K562 (cell line): ENCODE results near the gene ZDHHC14. TPM values are rescaled to one million over a fixed set of nuclear protein-coding genes. Genes with fewer than 3 reads are reported as not detected.
A peak's percentile ranks its signal among the peaks of the same experiment; 100 is the strongest.

Experiments
- ATF7 ChIP-seq: fragments of 450-650 bp; IDR thresholded peaks from 2 replicates; pipeline ENCODE4 v1.7.1; 2014; ENCODE audit warnings: mild to moderate bottlenecking, moderate library complexity
- DMBX1 ChIP-seq: fragments of 250-450 bp; sonication (Bioruptor Pico); IDR thresholded peaks from 2 replicates; pipeline ENCODE4 v1.8.0; 2022; ENCODE audit warnings: inconsistent platforms, mild to moderate bottlenecking, moderate library complexity, borderline replicate concordance
- SMARCB1 ChIP-seq: IDR thresholded peaks from 2 replicates; pipeline ENCODE4 v1.6.1; 2011; ENCODE audit warnings: improper control_type of control experiment, low read depth; ENCODE audit not compliant: insufficient read length
- SMC3 ChIP-seq: conservative IDR thresholded peaks from 2 replicates; pipeline ENCODE4 v1.6.1; 2011; ENCODE audit warnings: low read depth, low read length, improper control_type of control experiment; ENCODE audit not compliant: insufficient read depth
- STAT6 ChIP-seq: sonication (generic); formaldehyde crosslinking; IDR thresholded peaks from 2 replicates; pipeline ENCODE4 v1.8.1; 2023; ENCODE audit warnings: mild to moderate bottlenecking, missing genetic modification reagents
- ZNF263 ChIP-seq: sonication (generic); formaldehyde crosslinking; IDR thresholded peaks from 2 replicates; pipeline ENCODE4 v1.8.0; 2022; ENCODE audit warnings: mild to moderate bottlenecking, missing genetic modification reagents, borderline replicate concordance
- polyA plus RNA-seq, 8 experiments: library from polyadenylated mRNA; depleted of rRNA in 4 of 8; stranded (reverse) in 5 of 8; unstranded in 3 of 8; fragments of >200 nt; fragmentation: Nextera tagmentation in 2 of 8; fragmentation: Illumina TruSeq in 1 of 8; extraction: Ambion mirVana in 2 of 8; extraction: Trizol in 1 of 8; gene quantifications; 2 replicates each; pipeline versions ENCODE4 v1.2.1 to v1.2.3, GENCODE V29; 2011 to 2014; ENCODE audit warnings: inconsistent platforms in 1 of 8, missing spikeins in 1 of 8
- total RNA-seq, 7 experiments: library from RNA; depleted of rRNA in 6 of 7; stranded (reverse); fragments of >200 nt in 6 of 7; fragmentation: Illumina TruSeq in 2 of 7; extraction: Trizol in 2 of 7; gene quantifications; 2 replicates each; pipeline versions ENCODE4 v1.2.1 to v1.2.3, GENCODE V29; 2011 to 2021; ENCODE audit warnings: low replicate concordance in 1 of 7
- TF ChIP-seq, protein P1 (sequence below): fragments of 450-650 bp; IDR thresholded peaks from 2 replicates; pipeline ENCODE4 v1.6.1; 2017; ENCODE audit warnings: antibody characterized with exemption, mild to moderate bottlenecking
- TF ChIP-seq, protein P2 (sequence below): fragments of 250-450 bp; sonication (Bioruptor Pico); IDR thresholded peaks from 2 replicates; pipeline ENCODE4 v1.4.0; 2020
- TF ChIP-seq, protein P3 (sequence below): fragments of 250-450 bp; sonication (Bioruptor Pico); IDR thresholded peaks from 2 replicates; pipeline ENCODE4 v1.5.0; 2021
- TF ChIP-seq, protein P4 (sequence below): sonication (generic); formaldehyde crosslinking; IDR thresholded peaks from 2 replicates; pipeline ENCODE4 v1.8.0; 2022; ENCODE audit warnings: mild to moderate bottlenecking, missing genetic modification reagents
- TF ChIP-seq, protein P5 (sequence below): fragments of 250-450 bp; sonication (Bioruptor Pico); IDR thresholded peaks from 2 replicates; pipeline ENCODE4 v1.8.0; 2022; ENCODE audit warnings: inconsistent platforms

ZDHHC14 gene
- total and polyA plus RNA-seq, 9 of the 15 experiments (the other 6 are each of a cell fraction or from before 2014, with no cell fraction given): 0.92 to 23.1 (median 13.8) TPM

- TF ChIP-seq STAT6 (CRISPR knock-in tag): no peak
- TF ChIP-seq, protein P1, sequence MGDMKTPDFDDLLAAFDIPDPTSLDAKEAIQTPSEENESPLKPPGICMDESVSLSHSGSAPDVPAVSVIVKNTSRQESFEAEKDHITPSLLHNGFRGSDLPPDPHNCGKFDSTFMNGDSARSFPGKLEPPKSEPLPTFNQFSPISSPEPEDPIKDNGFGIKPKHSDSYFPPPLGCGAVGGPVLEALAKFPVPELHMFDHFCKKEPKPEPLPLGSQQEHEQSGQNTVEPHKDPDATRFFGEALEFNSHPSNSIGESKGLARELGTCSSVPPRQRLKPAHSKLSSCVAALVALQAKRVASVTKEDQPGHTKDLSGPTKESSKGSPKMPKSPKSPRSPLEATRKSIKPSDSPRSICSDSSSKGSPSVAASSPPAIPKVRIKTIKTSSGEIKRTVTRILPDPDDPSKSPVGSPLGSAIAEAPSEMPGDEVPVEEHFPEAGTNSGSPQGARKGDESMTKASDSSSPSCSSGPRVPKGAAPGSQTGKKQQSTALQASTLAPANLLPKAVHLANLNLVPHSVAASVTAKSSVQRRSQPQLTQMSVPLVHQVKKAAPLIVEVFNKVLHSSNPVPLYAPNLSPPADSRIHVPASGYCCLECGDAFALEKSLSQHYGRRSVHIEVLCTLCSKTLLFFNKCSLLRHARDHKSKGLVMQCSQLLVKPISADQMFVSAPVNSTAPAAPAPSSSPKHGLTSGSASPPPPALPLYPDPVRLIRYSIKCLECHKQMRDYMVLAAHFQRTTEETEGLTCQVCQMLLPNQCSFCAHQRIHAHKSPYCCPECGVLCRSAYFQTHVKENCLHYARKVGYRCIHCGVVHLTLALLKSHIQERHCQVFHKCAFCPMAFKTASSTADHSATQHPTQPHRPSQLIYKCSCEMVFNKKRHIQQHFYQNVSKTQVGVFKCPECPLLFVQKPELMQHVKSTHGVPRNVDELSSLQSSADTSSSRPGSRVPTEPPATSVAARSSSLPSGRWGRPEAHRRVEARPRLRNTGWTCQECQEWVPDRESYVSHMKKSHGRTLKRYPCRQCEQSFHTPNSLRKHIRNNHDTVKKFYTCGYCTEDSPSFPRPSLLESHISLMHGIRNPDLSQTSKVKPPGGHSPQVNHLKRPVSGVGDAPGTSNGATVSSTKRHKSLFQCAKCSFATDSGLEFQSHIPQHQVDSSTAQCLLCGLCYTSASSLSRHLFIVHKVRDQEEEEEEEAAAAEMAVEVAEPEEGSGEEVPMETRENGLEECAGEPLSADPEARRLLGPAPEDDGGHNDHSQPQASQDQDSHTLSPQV: peak; percentile 40; the same call in 1 of the 2 replicates
- TF ChIP-seq ATF7: no peak
- no peak for TF ChIP-seq SMARCB1
- TF ChIP-seq, protein P2, sequence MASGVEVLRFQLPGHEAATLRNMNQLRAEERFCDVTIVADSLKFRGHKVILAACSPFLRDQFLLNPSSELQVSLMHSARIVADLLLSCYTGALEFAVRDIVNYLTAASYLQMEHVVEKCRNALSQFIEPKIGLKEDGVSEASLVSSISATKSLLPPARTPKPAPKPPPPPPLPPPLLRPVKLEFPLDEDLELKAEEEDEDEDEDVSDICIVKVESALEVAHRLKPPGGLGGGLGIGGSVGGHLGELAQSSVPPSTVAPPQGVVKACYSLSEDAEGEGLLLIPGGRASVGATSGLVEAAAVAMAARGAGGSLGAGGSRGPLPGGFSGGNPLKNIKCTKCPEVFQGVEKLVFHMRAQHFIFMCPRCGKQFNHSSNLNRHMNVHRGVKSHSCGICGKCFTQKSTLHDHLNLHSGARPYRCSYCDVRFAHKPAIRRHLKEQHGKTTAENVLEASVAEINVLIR (CRISPR knock-in tag): no peak
- TF ChIP-seq, protein P3, sequence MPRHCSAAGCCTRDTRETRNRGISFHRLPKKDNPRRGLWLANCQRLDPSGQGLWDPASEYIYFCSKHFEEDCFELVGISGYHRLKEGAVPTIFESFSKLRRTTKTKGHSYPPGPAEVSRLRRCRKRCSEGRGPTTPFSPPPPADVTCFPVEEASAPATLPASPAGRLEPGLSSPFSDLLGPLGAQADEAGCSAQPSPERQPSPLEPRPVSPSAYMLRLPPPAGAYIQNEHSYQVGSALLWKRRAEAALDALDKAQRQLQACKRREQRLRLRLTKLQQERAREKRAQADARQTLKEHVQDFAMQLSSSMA (CRISPR knock-in tag): no peak
- TF ChIP-seq, protein P4, sequence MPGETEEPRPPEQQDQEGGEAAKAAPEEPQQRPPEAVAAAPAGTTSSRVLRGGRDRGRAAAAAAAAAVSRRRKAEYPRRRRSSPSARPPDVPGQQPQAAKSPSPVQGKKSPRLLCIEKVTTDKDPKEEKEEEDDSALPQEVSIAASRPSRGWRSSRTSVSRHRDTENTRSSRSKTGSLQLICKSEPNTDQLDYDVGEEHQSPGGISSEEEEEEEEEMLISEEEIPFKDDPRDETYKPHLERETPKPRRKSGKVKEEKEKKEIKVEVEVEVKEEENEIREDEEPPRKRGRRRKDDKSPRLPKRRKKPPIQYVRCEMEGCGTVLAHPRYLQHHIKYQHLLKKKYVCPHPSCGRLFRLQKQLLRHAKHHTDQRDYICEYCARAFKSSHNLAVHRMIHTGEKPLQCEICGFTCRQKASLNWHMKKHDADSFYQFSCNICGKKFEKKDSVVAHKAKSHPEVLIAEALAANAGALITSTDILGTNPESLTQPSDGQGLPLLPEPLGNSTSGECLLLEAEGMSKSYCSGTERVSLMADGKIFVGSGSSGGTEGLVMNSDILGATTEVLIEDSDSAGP (CRISPR knock-in tag): no peak
- TF ChIP-seq, protein P5, sequence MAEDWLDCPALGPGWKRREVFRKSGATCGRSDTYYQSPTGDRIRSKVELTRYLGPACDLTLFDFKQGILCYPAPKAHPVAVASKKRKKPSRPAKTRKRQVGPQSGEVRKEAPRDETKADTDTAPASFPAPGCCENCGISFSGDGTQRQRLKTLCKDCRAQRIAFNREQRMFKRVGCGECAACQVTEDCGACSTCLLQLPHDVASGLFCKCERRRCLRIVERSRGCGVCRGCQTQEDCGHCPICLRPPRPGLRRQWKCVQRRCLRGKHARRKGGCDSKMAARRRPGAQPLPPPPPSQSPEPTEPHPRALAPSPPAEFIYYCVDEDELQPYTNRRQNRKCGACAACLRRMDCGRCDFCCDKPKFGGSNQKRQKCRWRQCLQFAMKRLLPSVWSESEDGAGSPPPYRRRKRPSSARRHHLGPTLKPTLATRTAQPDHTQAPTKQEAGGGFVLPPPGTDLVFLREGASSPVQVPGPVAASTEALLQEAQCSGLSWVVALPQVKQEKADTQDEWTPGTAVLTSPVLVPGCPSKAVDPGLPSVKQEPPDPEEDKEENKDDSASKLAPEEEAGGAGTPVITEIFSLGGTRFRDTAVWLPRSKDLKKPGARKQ (CRISPR knock-in tag): no peak
- no peak; the same call in 1 of the 2 replicates for TF ChIP-seq ZNF263 (CRISPR knock-in tag)
- TF ChIP-seq SMC3: no peak
- TF ChIP-seq DMBX1 (CRISPR knock-in tag): 0 out of 2 replicates have a peak, but pooled peaks have one; percentile 30
These were observed 74.9 kb downstream of the ZDHHC14 start (continued) for GRCh38 chr6:157455731-157456523.
